Measurements from ENCODE around the gene CDCA4.

Gene CDCA4

DNA sequence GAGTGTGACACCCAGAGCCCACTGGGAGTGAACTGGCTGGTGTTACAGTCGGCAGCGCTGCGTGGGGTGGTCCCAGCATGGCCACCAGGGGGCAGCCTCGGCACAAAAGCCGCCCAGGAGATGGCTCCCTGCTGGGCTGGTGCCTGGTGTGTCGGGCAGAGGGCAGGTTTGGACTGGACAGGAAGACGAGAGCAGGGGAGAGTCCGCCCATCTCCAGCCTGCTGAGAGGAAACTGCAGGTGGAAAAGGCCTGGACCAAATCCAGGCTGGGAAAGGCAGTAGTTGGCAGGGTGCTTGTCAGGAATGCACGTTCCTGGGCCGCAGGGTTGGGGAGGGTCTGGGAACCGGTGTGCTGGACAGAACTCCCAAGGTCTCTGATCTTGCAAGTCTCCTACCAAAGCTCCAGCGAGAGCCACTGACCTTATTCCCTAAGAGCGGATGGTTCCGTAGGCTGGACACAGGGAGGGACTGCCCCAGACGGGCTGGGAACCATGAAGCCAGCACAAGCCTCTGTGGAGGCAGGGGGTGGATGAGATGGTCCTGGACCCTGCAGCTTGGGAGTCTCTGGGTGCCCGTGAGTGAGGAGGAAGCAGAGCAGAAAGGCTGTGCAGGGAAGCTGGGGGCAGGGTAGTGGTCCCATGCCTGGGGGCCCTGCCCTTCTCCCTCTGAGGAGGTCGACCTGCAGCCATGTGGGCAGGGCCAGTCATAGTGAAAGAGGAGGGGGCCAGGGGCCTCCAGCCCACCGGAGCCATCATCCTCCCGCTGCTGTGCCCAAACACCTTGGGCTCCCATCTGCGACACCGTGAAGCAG lies 44.5 kb downstream of the CDCA4 start:
- peak in 43 of 56 donors; percentile 19 to 80 (median 46) for DNase-seq

DNA sequence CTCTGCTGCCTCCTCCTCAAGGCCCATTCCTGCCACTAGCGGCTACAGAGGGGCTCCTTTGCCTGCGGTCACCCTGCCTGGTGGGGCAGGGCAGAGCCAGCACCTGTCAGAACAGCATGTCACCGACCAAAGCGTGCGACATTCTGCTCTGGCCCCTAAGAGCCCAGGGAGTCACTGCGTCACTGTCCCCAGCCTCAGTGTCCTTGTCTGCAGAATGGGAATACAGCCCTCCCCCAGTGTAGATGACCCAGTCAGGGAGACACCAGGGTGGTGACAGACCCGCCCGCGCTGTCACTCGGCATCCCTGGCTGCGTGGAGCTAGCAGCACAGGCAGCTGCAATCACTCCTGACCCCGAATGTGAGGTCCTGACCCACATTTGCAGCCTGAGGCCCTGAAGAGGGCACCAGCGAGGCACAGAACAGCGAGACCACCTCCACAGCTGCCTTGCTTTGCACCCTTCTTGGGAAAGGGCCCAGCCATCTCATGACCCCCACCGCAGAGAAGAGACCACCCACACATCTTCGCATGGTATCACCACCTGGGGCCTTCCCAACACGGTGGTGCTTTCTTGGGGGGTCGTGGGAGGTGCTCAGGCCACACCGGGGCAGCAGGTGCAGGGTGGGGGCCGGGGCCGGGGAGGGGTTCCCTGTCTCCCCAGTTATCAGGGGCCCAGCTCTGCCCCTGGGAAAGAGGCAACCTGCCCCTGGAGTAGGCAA lies 45.2 kb downstream of the CDCA4 start:
- no peak for DNase-seq

DNA sequence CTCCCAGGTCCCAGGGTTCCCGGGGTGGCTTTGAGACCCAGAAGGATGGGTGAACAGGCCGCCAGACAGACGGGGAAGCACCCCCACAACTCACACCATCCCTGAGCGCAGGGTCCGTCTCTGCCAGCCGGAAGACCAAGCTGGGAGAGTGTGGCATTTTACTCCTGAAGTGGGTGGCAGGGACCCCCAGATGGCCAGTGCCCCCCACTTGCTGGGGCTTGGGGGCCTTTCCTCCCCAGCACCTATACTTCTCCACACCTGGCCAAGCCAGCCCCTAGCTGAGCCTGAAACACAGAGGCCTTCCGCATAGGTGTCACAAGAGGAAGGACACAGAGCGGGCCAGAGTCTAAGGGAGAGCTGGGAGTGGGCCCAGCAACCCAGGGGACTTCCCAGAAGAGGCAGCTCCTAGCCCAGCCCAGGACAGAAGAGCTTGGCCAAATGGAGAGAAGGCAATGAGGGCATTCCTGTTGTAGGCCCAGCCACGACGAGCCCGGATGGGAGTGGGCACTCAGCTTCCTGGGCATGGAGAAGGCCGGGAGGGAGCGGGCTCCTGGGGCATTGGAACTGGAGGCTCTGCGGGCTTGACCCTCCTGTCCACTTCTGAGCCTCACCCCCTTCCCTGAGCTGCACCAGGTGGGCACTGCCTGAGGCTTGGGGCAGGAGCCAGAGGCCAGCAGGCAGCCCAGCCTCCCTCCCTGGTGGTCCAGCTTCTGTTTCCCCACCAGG lies 46.1 kb downstream of the CDCA4 start:
- DNase-seq: no peak

DNA sequence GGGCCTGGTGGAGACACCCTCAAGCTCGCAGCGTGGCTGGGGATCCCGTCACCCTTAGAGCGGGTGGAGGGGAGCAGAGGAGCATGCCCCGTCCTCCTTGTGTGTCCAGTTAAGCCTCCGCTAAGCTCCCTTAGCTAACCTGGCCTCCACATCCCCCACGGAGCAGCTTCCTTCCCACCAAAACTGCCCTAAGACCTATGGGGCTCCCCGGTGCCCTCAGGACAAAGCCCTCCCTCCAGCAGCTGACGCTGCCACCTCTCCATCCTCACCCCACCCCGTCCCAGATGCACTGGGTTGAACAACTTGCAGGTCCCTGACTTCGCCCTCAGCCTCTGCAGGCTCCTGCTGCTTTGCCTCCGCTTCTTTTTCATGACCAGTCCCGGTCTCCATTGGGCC lies 46.7 kb downstream of the CDCA4 start:
- no peak for DNase-seq

DNA sequence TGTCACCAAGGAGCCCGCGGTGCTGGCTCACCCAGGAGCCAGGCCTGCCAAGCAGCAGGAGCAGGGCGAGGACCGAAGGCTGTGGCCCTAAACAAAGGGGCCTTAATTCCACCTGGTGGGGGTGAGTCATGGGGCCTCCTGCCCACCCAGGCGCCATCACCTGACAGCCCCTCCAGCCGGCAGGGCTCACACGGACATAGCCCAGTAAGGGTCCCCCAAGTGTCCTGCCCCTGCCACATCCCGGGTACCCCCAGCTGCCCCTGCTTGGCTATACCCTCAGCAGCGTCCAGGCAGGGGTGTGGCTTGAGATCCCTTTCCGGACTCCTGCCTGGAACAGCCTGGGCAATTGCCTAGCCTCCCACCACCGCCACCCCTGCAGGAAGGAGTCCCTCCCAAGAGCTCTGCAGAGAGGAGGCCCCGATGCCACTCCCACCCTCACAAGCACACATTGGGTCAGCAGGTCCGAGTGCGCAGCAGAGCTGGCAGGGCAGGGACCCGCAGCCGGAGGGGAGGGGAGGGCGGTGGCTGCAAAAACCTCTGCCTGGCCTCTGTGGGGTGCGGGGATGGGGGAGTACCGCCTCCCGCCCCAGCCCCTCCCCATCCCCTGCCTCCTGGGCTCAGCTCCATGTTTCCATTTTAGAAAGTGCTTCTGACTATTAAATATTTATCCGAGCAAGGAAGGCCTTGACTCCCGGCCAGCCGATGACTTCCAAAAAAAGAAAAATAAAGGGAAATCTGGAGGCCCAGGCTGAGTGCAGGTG lies 47.3 kb downstream of the CDCA4 start:
- DNase-seq: peak in 8 of 56 donors; percentile 20 to 71 (median 46)

DNA sequence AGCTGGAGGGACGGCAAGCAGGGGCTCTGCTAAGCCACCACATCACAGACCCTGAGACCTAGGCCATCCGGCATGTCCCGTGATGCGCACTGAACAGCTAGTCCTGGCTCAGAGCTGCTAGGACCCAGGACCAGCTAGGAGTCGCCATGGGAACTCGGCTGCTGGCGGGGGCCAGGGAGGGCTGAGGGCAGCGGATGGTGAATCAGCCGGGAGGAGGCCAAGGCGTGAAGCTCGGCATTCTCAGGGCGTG lies 47.8 kb downstream of the CDCA4 start:
- peak in 7 of 56 donors; percentile 29 to 56 (median 35) for DNase-seq

DNA sequence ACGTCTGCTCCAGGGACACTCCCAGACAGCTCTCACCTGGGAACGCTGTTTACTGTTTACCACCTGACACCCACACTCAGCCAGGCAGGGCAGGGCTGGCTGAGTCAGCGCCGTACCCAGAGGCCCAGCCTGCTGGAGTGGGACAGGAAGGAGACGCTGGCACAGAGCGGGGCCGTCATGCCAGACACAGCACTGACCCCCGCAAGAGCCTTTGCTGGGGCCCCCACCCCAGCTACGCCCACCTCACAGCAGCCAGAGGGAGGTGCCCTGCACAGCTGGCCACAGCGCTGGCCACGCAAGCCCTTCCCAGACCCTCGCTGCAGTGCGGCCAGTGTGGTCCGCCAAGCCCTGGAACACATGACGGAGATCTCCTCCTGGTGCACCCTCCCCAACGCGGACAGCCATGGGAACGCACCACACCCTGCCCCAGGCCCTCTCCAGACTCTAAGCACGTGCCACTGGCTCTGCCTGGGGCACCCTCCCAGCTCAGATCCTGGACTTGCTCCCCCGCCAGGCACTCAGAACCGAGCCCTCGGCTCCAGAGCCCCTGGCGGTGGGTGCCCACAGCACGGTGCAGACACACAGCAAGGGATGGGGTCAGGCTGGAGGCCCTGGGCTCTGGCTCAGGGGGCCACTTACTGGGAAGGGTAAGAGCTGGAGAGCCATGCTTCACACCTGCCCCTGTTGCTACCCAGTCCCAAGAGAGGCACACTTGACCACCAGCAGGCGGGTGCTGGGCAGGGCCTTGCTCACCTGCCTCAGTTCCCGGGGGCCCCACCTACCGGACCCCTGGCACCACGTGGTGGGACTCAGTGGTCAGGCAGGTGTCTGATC lies 48.4 kb downstream of the CDCA4 start:
- DNase-seq: no peak

DNA sequence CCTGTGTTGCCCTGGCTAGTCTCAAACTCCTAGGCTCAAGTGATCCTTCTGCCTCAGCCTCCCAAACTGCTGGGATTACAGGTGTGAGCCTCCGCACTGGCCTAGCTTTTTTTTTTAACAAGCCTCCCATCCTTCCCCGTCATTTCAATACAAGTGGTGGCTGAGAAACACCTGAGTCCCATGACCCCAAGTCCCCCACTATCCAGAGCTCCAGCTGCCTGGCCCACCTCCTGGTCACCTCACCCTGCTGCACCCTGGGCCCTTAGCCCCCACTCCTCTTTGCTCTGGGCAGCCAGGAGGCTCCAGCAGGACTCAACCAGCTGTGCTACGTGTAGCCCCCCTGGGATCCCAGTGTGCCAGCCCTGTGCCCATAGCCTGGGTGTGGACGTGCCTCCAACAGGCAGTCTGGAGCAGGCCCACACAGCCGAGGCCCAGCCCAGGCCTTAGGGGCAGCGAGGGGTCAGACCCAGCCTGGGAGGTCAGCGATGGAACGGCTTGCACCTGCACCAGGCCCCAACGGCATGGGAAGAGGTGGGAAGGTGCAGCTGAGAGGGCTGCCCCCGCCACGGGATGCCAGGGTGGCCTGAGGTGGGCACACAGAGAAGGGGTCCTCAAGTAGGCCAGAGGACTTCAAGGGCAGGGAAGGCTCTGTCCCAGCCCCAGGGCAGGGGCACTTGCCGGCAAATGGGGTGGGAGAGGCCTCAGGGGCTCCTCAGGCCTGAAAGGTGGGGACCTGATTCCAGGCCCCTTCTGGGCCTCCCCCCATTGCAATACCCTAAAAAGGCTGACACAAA lies 49.2 kb downstream of the CDCA4 start:
- no peak for DNase-seq

DNA sequence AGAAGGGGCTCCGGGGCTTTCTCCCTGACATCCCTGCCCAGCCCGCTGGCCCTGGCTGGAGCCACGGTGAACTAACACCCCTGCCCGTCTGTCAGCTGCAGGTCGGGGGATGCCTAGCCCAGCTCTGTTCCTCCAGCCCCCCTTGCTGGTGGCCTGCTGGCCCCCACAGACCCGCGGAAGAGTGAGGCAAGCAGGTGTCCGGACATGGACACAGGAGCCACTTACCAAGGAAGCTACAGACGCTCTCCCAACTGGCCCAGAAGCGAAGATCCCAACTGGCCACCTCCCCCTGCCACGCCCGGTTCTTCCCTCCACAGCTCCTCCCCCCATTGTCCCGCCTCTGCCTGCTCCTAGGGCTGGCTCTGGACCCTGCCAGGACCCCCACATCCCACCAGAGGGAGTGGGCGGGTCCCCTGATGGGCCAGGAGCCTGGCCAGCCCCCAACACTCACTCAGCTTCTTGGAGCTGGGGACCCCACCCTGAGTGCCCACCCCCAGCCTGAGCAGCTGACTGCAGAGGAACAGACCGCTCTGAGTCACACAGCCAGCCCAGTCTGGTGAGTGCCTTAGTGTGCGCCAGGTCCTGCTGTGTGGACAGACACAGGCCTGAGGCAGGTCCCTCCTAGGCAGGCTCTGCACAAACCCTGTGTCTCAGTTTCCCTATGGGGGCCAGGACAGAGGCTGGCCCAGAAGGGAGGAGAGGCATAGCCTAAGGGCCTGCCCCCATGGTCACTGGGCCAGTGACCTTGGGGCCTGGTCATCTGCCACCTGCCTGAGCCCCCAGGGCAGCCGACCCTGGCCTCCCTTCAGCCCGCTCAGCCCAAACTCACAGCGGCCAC lies 50.4 kb downstream of the CDCA4 start:
- DNase-seq: no peak

DNA sequence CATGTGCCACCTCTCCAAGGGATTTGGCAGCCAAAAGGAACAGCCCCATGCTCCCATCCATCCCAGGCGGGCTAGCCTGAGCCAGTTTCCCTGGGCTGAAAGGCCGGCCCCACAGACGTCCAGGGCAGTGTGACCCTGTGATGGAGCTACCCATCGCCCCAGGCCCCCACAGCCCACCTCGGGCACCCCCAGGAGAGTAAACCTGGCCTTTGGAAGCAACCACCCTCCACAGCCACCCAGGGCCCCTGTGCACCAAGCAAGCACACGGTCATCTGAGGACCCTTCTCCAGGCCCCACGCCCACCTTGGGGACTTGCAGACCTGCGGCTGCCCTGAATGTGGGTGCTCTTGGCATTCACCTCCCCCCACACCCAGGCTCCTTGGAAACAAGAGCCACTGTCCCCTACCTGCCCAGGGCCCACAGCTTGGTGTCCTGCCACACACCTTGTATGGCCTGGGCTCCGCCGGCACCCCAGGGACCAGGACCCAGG lies 51.1 kb downstream of the CDCA4 start:
- no peak for DNase-seq

DNA sequence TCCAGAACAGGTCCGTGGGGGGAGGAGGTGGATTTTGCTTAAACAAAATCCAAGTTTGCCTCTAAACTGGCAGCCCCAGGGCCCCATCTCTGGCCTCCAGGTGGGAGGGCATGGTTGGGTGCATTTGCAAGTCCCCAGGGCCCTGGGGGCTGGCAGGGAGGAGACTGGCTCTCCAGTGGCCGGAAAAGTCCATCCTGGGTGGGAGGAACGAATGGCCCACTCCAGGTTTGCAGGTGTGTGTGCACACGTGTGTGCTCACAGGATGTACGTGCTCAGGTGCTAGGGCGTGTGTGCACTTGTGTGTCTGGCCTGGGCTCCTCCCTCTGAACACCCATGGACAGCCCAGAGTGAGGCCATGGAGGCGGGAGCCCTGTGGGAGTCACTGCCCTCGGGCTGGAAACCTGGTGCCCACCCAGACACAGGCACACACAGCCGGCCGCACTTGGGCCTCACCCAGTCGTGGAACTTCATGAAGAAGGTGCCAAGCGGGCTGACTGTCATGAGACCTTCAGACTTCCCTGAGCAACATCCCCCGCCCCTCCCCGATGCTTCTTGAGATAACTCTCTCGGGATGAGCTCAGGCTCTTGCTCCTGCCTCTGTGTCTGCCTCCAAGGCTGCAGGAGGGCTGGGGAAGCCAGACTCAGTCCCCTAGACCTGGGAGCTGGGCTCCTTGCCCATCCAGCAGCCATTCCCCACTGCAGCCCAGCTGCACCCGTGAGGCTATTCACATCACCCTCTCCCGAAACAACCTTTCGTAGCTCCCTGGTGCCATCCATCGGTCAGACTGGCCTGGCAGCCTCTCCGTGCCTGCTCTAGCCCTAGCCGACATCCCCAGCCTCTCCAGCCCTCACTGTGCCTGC lies 52.1 kb downstream of the CDCA4 start:
- DNase-seq: no peak

DNA sequence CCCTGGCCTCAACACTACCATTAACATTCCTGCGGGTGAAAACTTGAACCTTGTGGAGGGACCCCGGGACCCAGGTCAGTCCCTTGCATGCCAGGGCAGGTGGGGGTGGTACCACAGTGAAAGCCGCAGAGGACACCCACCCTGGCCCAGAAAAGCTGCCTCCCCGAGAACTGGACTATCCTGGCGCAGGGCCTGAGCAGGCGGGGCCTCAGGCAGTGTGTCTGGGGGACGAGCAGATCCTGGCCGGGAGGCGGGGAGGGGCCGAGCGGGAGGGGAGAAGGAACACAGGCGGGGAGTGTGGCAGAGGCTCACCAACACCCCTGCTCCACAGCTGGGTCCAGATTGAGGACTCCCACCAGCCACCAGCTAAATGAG lies 52.7 kb downstream of the CDCA4 start:
- peak in 1 of 56 donors; percentile 9 for DNase-seq

DNA sequence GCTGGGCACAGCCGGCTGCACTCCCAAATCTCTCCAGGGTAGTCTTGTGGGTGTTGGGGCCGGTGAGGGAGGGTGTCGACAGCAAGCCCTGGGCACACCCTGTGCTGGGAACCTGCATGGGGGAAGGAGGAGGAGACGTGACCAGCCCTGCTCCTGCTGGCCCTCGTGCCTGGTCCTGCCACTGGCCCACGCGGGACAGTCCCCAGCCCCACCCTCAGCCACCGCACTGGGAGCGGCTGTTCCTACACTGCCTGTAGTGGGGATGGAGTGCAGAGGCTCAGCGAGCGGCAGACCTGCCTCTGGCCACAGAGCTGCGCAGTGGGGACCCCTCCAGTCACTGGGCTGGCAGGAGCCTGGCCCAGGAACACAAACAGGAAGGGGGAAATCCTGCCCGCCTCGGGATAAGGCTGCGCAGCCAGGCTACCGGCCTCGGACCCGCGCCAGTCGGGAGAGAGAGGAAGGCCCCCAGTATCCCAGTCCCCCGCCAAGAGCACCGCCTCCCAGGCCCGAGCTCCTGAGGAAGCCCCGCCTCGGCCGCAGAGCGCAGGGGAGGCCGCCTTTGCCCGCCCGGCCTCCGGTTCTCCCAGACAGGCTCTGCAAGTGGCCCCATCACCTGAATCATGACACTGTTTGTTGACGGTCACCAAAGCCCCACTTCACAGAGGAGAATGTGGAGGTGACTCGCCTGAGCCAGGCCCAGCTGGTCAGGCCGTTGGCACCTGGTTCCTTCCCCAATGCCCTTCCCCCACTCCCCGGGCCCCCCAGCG lies 53.3 kb downstream of the CDCA4 start:
- peak in 1 of 56 donors; percentile 18 for DNase-seq

DNA sequence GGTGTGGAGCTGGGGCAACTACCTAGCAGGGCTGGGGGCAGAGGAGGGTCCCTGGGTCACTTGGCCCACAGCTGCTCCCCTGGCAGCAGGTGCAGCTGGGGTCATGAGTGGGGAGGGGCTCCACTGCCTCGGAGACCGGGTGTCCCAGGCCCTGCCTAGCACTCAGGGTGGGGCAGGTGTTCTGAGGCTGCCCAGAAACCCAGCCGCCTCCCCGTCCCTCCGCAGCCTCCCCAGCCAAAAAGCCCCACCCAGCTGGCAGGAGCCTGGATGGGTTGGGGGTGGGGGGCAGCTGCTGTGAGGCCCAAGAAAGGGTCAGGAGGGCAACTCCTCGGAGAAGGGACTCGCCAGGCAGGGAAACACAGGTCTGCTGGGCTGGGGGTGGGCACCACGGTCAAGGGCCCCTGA lies 53.9 kb downstream of the CDCA4 start:
- DNase-seq: no peak

DNA sequence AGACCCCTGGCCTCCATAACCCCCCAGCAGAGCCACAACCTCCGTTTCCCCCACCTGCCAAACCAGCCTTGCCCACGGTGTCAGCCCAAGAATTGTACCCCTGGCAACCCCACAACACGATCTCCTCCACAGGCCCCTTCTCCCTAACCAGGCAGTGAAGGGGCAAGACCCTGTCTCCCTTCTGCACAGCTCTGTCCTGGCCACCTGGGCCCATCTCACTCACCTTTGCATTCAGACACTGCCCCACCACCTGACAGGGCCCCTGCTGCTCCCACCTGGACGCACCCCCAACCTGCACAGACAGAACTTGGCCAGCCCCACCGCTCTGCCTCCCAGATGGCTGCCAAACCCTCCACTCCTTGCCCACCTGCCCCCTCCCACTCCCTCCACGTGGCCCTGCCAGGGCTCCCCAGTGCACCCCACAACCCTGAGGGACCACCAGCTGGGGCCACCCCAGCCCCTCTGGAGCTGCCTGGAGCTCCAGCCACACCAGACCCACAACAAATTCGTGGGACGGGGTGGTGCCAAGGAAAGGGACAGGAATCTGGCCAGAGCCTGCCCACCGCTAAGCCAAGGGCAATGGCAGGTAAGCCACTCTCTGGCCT lies 54.5 kb downstream of the CDCA4 start:
- no peak for DNase-seq

DNA sequence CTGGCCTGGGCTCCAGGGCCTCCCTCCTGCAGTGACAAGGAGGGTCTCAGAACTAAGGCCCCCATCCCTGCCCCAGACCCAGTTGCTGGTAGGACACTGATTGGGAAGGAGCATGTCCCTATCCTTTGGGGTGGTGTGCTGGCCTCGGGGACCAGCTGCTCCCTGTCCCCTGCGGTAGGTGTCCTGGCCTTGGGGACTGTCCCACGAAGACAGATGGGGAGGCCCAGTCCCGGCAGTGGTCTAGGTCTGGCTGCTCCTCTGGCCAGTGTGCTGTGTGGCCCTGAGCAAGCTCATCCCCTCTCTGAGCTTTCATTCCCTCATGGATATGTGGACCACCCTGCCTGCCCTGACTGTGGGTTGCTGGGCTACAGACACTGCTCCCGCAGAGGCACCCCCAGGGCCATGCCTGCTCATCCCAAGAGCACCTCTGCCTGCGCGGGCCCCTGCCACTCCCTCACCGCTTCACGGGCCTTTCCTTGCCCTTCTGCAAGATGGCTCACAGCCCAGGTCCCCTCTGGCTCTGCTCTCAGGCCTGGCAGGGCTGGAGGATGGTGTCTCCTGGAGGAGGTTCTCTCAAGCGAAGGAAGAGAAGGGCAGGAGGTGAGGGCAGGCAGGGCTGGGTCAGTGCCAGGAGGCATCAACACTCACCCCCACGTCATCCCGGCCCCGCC lies 55.2 kb downstream of the CDCA4 start:
- no peak for DNase-seq
